Mucosa of stomach (tissue), 1 donor: ENCODE results near the gene TMEM108.
"Not testable (repeated sequence)": the region's sequence is repeated elsewhere in the genome, so short reads cannot be mapped to it uniquely, and the experiment has no call there.

ENCODE experiments used
- H3K27me3 ChIP-seq: one replicate; pipeline ENCODE4 v1.7.0; 2013; ENCODE audit warnings: mild to moderate bottlenecking, low read length; ENCODE audit not compliant: control insufficient read depth, insufficient read depth
- H3K36me3 ChIP-seq: one replicate; pipeline ENCODE4 v1.7.0; 2013; ENCODE audit warnings: low read length; ENCODE audit not compliant: control insufficient read depth, insufficient read depth
- H3K4me1 ChIP-seq: one replicate; pipeline ENCODE4 v1.7.0; 2013; ENCODE audit warnings: mild to moderate bottlenecking, low read length; ENCODE audit not compliant: control insufficient read depth, insufficient read depth
- H3K4me3 ChIP-seq: one replicate; pipeline ENCODE4 v1.7.0; 2013; ENCODE audit warnings: low read length
- H3K9ac ChIP-seq: one replicate; pipeline ENCODE4 v1.7.0; 2013; ENCODE audit warnings: mild to moderate bottlenecking, low read length, moderate library complexity
- H3K9me3 ChIP-seq: one replicate; pipeline ENCODE4 v1.7.0; 2013; ENCODE audit warnings: mild to moderate bottlenecking, low read length, moderate library complexity; ENCODE audit not compliant: control insufficient read depth
- donor health status: Pancreatic carcinoma.

TMEM108 gene

GRCh38 chr3:133038089-133038730 lies at the start of gene TMEM108:
Gene TMEM108 (plus strand): TSS chr3:133038391.
- H3K36me3 ChIP-seq, result no peaks in the 10 kb centered on the region
- peaks cover 23% of the 10 kb centered on the region for H3K4me1 ChIP-seq
- H3K9me3 ChIP-seq, result no peaks in the 10 kb centered on the region
- H3K4me3 ChIP-seq, result peak within 1 kb of the TSS; percentile 40
- peaks cover 28% of the 10 kb centered on the region for H3K27me3 ChIP-seq
- peak within 1 kb of the TSS; percentile 59 for H3K9ac ChIP-seq

GRCh38 chr3:132995971-132996370 lies 42.2 kb upstream of the TMEM108 start:
- Histone ChIP-seq H3K9ac (no peak overlapping the region), H3K4me1 (no peaks in the 10 kb centered on the region), H3K4me3 (no peak overlapping the region), H3K36me3 (no peaks in the 10 kb centered on the region), H3K9me3 (no peaks in the 10 kb centered on the region), H3K27me3 (no peaks in the 10 kb centered on the region)

- Histone ChIP-seq H3K9me3 (no peaks in the 10 kb centered on the region), H3K4me1 (no peaks in the 10 kb centered on the region), H3K9ac (no peak overlapping the region), H3K36me3 (no peaks in the 10 kb centered on the region), H3K27me3 (no peaks in the 10 kb centered on the region), H3K4me3 (no peak overlapping the region)
Observed at GRCh38 chr3:132997404-132998185, 40.6 kb upstream of the TMEM108 start.

GRCh38 chr3:133005032-133005431 lies 33.2 kb upstream of the TMEM108 start:
- not testable (repeated sequence) for H3K9ac ChIP-seq, H3K9me3 ChIP-seq, H3K27me3 ChIP-seq, H3K4me3 ChIP-seq, H3K36me3 ChIP-seq, H3K4me1 ChIP-seq

- Histone ChIP-seq H3K27me3 (no peaks in the 10 kb centered on the region), H3K4me1 (no peaks in the 10 kb centered on the region), H3K9me3 (no peaks in the 10 kb centered on the region), H3K36me3 (no peaks in the 10 kb centered on the region), H3K9ac (no peak overlapping the region), H3K4me3 (no peak overlapping the region)
Observed at GRCh38 chr3:133007601-133008000, 30.6 kb upstream of the TMEM108 start.

GRCh38 chr3:133014325-133014724 lies 23.9 kb upstream of the TMEM108 start:
- H3K9ac ChIP-seq, result no peak overlapping the region
- H3K4me3 ChIP-seq, result no peak overlapping the region
- H3K4me1 ChIP-seq, result no peaks in the 10 kb centered on the region
- H3K9me3 ChIP-seq, result no peaks in the 10 kb centered on the region
- no peaks in the 10 kb centered on the region for H3K27me3 ChIP-seq
- H3K36me3 ChIP-seq, result no peaks in the 10 kb centered on the region

GRCh38 chr3:133015573-133015972 lies 22.6 kb upstream of the TMEM108 start:
- not testable (repeated sequence) for H3K27me3 ChIP-seq, H3K9me3 ChIP-seq, H3K4me3 ChIP-seq, H3K9ac ChIP-seq, H3K36me3 ChIP-seq, H3K4me1 ChIP-seq

GRCh38 chr3:133016838-133017309 lies 21.3 kb upstream of the TMEM108 start:
- no peak overlapping the region for H3K4me3 ChIP-seq
- H3K36me3 ChIP-seq, result no peaks in the 10 kb centered on the region
- no peaks in the 10 kb centered on the region for H3K9me3 ChIP-seq
- H3K4me1 ChIP-seq, result no peaks in the 10 kb centered on the region
- H3K9ac ChIP-seq, result no peak overlapping the region
- H3K27me3 ChIP-seq, result no peaks in the 10 kb centered on the region

GRCh38 chr3:133018921-133019320 lies 19.3 kb upstream of the TMEM108 start:
- no peaks in the 10 kb centered on the region for H3K36me3 ChIP-seq
- H3K27me3 ChIP-seq, result no peaks in the 10 kb centered on the region
- no peak overlapping the region for H3K9ac ChIP-seq
- H3K4me1 ChIP-seq, result no peaks in the 10 kb centered on the region
- no peaks in the 10 kb centered on the region for H3K9me3 ChIP-seq
- no peak overlapping the region for H3K4me3 ChIP-seq

GRCh38 chr3:133021206-133021605 lies 17.0 kb upstream of the TMEM108 start:
- no peak overlapping the region for H3K4me3 ChIP-seq

GRCh38 chr3:133023362-133023761 lies 14.8 kb upstream of the TMEM108 start:
- Histone ChIP-seq H3K9ac (no peak overlapping the region), H3K4me3 (no peak overlapping the region), H3K27me3 (no peaks in the 10 kb centered on the region), H3K36me3 (no peaks in the 10 kb centered on the region), H3K9me3 (no peaks in the 10 kb centered on the region), H3K4me1 (no peaks in the 10 kb centered on the region)

More at GRCh38 chr3:133021206-133021605, 17.0 kb upstream of the TMEM108 start:
- no peaks in the 10 kb centered on the region for H3K27me3 ChIP-seq
- no peaks in the 10 kb centered on the region for H3K9me3 ChIP-seq
- no peaks in the 10 kb centered on the region for H3K36me3 ChIP-seq
- no peak overlapping the region for H3K9ac ChIP-seq
- no peaks in the 10 kb centered on the region for H3K4me1 ChIP-seq

- Histone ChIP-seq H3K36me3 (no peaks in the 10 kb centered on the region), H3K27me3 (no peaks in the 10 kb centered on the region), H3K9ac (no peak overlapping the region), H3K9me3 (no peaks in the 10 kb centered on the region), H3K4me3 (no peak overlapping the region), H3K4me1 (no peaks in the 10 kb centered on the region)
Observed at GRCh38 chr3:133025546-133025945, 12.6 kb upstream of the TMEM108 start.
